ENCODE data around the gene PKDCC. TPM values are rescaled to one million over a fixed set of nuclear protein-coding genes. Genes with fewer than 3 reads are reported as not detected.

The PKDCC gene
- total and polyA plus RNA-seq, 10 of the 15 experiments (the other 5 are each of a cell fraction or from before 2014, with no cell fraction given): 0.13 to 10.2 (median 2.3) TPM

DNA sequence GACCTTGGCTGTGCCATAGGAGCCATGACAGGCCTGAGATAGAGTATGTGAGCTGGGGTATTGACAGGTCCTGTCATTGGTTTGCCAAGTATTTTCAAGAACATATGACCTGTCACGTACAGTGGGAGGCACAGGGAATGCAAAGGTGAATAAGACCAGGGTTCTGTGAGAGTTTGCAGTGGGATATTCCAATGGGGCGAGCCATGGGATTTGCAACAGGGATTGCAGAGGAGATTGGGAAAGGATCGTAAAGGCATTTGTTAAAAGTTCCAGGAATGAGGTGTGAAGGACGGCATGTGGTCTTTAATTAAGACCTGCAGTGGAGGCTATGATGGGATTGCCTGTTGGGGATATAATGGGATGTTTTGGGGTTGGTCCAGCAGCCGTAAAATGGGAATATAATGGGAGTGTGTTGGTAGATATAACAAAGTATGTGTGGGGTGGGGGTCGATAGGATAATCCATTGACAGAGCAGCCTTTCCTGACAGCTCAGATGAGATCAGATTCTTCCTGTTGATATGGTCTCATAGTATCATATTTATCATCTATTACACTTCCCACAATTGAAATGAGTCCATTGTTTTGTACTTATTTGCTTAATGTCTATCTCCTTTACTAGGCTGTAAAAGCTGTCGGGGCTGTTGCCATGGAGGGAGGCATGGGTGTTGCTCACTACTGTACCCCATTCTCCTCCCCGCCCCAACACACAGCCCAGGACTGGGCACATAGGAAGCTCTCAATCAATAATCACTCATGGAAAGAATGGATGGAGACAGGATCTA is 38.1 kb downstream of the PKDCC start:
- H3K4me3 ChIP-seq: no peak overlapping the region
- H3K9ac ChIP-seq (ENCODE audit: control insufficient read depth, insufficient read depth, low read length): no peak overlapping the region
- intact Hi-C loops (cut with micrococcal nuclease; ENCODE audit: unreplicated experiment): loop anchor here (1.0 kb wide), 3 partner anchors 217 to 246 kb away; no protein-coding TSS in a partner anchor
- TF ChIP-seq MEF2B (IDR thresholded peaks at IDR 0.05; ENCODE audit: partially characterized antibody, poor library complexity, severe bottlenecking): no peak
- TF ChIP-seq HDAC6 (IDR thresholded peaks at IDR 0.05; ENCODE audit: unreplicated experiment): no peak
- TF ChIP-seq CHD2 (IDR thresholded peaks at IDR 0.05; ENCODE audit: borderline replicate concordance, low read depth, low read length): no peak
- H3K4me2 ChIP-seq (ENCODE audit: control insufficient read depth, insufficient read depth): no peak overlapping the region
- H3K9me3 ChIP-seq (replicated peaks; ENCODE audit: control insufficient read depth, insufficient read depth, low read length): no peaks in the 10 kb centered on the region
- ChIA-PET RAD21 (ENCODE audit: unreplicated experiment) (interaction anchor here (1.3 to 8.3 kb wide), 9 partner anchors 149 to 246 kb away, joined by 3 to 153 read pairs (median 6); no protein-coding TSS in a partner anchor), POLR2A (no interaction called here), SMC1A (ENCODE audit: uncharacterized antibody, unreplicated experiment) (interaction anchor here (0.5 to 8.7 kb wide), 15 partner anchors 13 to 261 kb away, joined by 3 to 198 read pairs (median 4); no protein-coding TSS in a partner anchor), CTCF (interaction anchor here (0.7 to 12.8 kb wide), 22 partner anchors 8 to 258 kb away, joined by 3 to 462 read pairs (median 6); no protein-coding TSS in a partner anchor)
- ATAC-seq: peak; percentile 26
- no peaks in the 10 kb centered on the region for H3K36me3 ChIP-seq (ENCODE audit: control insufficient read depth in 2 of 2, insufficient read depth in 2 of 2, low read length in 1 of 2)
- no peak overlapping the region for H2AFZ ChIP-seq (ENCODE audit: control insufficient read depth, low read depth, low read length)
- in situ Hi-C loops (cut with MboI): loop anchor here (5.0 kb wide), 1 partner anchor 214 kb away; no protein-coding TSS in a partner anchor
- H3K4me1 ChIP-seq (ENCODE audit: control insufficient read depth, insufficient read depth, low read length): no peaks in the 10 kb centered on the region
- H3K27me3 ChIP-seq (replicated peaks in 1 of 2; ENCODE audit: control insufficient read depth in 2 of 2, insufficient read depth in 2 of 2, low read length in 1 of 2): 0 out of 4 replicates have a peak, but pooled peaks cover 0 to 3% of the 10 kb centered on the region in 2 experiments
- WGBS (ENCODE audit: insufficient coverage, insufficient replicate concordance, low lambda C conversion rate, missing lambda C conversion rate): 33% methylated on average over 8 of the region's 8 CpGs
- H3K79me2 ChIP-seq (ENCODE audit: control insufficient read depth, insufficient read depth, low read length): no peaks in the 10 kb centered on the region
- no peak overlapping the region for H3K27ac ChIP-seq (ENCODE audit: control insufficient read depth, insufficient read depth)
- no peak for FAIRE-seq
- BruUV-seq (replicated peaks): no TSS peak
- no peaks in the 10 kb centered on the region for H4K20me1 ChIP-seq (ENCODE audit: control insufficient read depth, insufficient read depth)
- no peak for DNase-seq (ENCODE audit: low read depth, low spot score)

DNA sequence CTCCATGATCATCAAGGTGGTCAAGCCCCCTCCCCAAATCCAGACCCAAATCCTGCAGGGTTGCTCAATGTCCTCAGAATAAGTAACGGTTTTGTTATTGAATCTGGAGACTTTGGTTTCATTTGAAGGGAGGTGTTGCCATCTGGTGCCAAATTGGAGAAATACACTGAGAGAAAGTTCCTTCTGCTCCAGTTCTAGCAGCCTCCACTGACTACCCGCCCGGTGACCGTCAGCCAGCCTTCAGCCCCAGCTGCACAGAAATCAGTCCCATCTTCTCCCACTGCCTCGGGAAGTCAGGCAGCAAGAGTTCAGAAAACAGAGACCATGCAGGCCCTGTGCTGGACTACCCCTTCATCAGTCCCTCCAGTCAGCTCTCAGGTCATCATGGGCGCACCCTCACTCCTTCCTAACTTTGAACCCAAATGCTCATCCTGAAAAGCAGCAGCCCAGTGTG is 38.7 kb downstream of the PKDCC start:
- no peaks in the 10 kb centered on the region for H3K79me2 ChIP-seq (ENCODE audit: control insufficient read depth, insufficient read depth, low read length)
- H4K20me1 ChIP-seq (ENCODE audit: control insufficient read depth, insufficient read depth): no peaks in the 10 kb centered on the region
- intact Hi-C loops (cut with micrococcal nuclease; ENCODE audit: unreplicated experiment) (loop anchor here (1.0 kb wide), 3 partner anchors 217 to 246 kb away; no protein-coding TSS in a partner anchor), in situ Hi-C loops (cut with MboI) (loop anchor here (5.0 kb wide), 1 partner anchor 214 kb away; no protein-coding TSS in a partner anchor)
- ChIA-PET CTCF (interaction anchor here (0.7 to 12.8 kb wide), 35 partner anchors 9 to 281 kb away, joined by 3 to 462 read pairs (median 4); no protein-coding TSS in a partner anchor), RAD21 (ENCODE audit: unreplicated experiment) (interaction anchor here (1.3 to 8.3 kb wide), 11 partner anchors 108 to 246 kb away, joined by 3 to 153 read pairs (median 4); no protein-coding TSS in a partner anchor), SMC1A (ENCODE audit: uncharacterized antibody, unreplicated experiment) (interaction anchor here (0.5 to 8.7 kb wide), 21 partner anchors 10 to 260 kb away, joined by 3 to 198 read pairs (median 4); no protein-coding TSS in a partner anchor), POLR2A (no interaction called here)
- no peaks in the 10 kb centered on the region for H3K4me1 ChIP-seq (ENCODE audit: control insufficient read depth, insufficient read depth, low read length)
- FAIRE-seq (peak; percentile 76), ATAC-seq (peak; percentile 73), DNase-seq (ENCODE audit: low read depth, low spot score) (no peak)
- no peak overlapping the region for H3K4me3 ChIP-seq
- no peak overlapping the region for H3K27ac ChIP-seq (ENCODE audit: control insufficient read depth, insufficient read depth)
- no peak overlapping the region for H3K4me2 ChIP-seq (ENCODE audit: control insufficient read depth, insufficient read depth)
- no peak overlapping the region for H3K9ac ChIP-seq (ENCODE audit: control insufficient read depth, insufficient read depth, low read length)
- H3K9me3 ChIP-seq (replicated peaks; ENCODE audit: control insufficient read depth, insufficient read depth, low read length): no peaks in the 10 kb centered on the region
- no TSS peak for BruUV-seq (replicated peaks)
- no peaks in the 10 kb centered on the region for H3K36me3 ChIP-seq (ENCODE audit: control insufficient read depth in 2 of 2, insufficient read depth in 2 of 2, low read length in 1 of 2)
- H3K27me3 ChIP-seq (replicated peaks in 1 of 2; ENCODE audit: control insufficient read depth in 2 of 2, insufficient read depth in 2 of 2, low read length in 1 of 2): 0 out of 4 replicates have a peak, but pooled peaks cover 0 to 3% of the 10 kb centered on the region in 2 experiments
- 18% methylated on average over 6 of the region's 6 CpGs for WGBS (ENCODE audit: insufficient coverage, insufficient replicate concordance, low lambda C conversion rate, missing lambda C conversion rate)
- H2AFZ ChIP-seq (ENCODE audit: control insufficient read depth, low read depth, low read length): no peak overlapping the region
- TF ChIP-seq STAT1 (conservative IDR thresholded peaks at IDR 0.05): no peak
- no peak for TF ChIP-seq LARP7 (IDR thresholded peaks at IDR 0.05)
- no peak for TF ChIP-seq PML (IDR thresholded peaks at IDR 0.05; ENCODE audit: low read length)
- TF ChIP-seq, protein P1, sequence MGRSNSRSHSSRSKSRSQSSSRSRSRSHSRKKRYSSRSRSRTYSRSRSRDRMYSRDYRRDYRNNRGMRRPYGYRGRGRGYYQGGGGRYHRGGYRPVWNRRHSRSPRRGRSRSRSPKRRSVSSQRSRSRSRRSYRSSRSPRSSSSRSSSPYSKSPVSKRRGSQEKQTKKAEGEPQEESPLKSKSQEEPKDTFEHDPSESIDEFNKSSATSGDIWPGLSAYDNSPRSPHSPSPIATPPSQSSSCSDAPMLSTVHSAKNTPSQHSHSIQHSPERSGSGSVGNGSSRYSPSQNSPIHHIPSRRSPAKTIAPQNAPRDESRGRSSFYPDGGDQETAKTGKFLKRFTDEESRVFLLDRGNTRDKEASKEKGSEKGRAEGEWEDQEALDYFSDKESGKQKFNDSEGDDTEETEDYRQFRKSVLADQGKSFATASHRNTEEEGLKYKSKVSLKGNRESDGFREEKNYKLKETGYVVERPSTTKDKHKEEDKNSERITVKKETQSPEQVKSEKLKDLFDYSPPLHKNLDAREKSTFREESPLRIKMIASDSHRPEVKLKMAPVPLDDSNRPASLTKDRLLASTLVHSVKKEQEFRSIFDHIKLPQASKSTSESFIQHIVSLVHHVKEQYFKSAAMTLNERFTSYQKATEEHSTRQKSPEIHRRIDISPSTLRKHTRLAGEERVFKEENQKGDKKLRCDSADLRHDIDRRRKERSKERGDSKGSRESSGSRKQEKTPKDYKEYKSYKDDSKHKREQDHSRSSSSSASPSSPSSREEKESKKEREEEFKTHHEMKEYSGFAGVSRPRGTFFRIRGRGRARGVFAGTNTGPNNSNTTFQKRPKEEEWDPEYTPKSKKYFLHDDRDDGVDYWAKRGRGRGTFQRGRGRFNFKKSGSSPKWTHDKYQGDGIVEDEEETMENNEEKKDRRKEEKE (IDR thresholded peaks at IDR 0.05): no peak
- no peak for TF ChIP-seq ATF2 (IDR thresholded peaks at IDR 0.05; ENCODE audit: low read length)
- no peak for TF ChIP-seq TCF12 (IDR thresholded peaks at IDR 0.05; ENCODE audit: low read depth, low read length)
- TF ChIP-seq MTA2 (IDR thresholded peaks at IDR 0.05; ENCODE audit: low read depth): no peak
